WTC11 (cell line): Measurements from ENCODE around the gene ANO4.

ENCODE experiments used
- CBFB ChIP-seq: sonication (generic); formaldehyde crosslinking; IDR thresholded peaks from 2 replicates; pipeline ENCODE4 v1.8.1; 2022; ENCODE audit warnings: mild to moderate bottlenecking, low read depth, missing genetic modification reagents
- MXD4 ChIP-seq: fragments of 250-450 bp; sonication (Bioruptor Pico); IDR thresholded peaks from 2 replicates; pipeline ENCODE4 v1.8.0; 2021; ENCODE audit warnings: mild to moderate bottlenecking, moderate library complexity, borderline replicate concordance
- SP1 ChIP-seq: sonication (generic); formaldehyde crosslinking; conservative IDR thresholded peaks from 2 replicates; pipeline ENCODE4 v1.8.1; 2022; ENCODE audit warnings: missing genetic modification reagents
- ZNF396 ChIP-seq: fragments of 250-450 bp; sonication (Bioruptor Pico); IDR thresholded peaks from 2 replicates; pipeline ENCODE4 v1.8.0; 2021; ENCODE audit warnings: mild to moderate bottlenecking, moderate library complexity, borderline replicate concordance

DNA sequence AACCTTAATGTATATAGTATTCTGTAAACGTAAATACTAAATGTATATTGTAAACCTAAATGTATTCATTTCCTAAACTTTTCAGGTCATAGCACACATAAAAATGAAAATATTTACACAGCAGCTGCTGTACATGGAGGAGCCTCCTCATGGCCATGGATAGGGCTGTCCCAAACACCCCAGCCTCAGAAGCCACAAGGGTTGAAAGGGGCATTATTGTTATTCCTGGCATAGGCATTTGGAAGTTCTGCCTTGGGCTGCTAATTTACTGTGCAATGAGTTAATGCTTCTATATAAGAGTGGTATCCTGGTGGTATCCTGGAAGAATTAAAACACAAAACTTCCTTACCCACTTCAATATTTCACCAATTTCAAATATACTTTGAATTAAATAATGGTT is 256.1 kb downstream of the ANO4 start:
- TF ChIP-seq CBFB (CRISPR knock-in tag) (no peak), MXD4 (CRISPR knock-in tag) (no peak), SP1 (CRISPR knock-in tag) (no peak), ZNF396 (CRISPR knock-in tag) (no peak)
